ENCODE results near the gene MLEC. TPM values are rescaled to one million over a fixed set of nuclear protein-coding genes. Genes with fewer than 3 reads are reported as not detected.

MLEC gene
- total RNA-seq, 1 donor from 2014 or later = 50.8 TPM

DNA sequence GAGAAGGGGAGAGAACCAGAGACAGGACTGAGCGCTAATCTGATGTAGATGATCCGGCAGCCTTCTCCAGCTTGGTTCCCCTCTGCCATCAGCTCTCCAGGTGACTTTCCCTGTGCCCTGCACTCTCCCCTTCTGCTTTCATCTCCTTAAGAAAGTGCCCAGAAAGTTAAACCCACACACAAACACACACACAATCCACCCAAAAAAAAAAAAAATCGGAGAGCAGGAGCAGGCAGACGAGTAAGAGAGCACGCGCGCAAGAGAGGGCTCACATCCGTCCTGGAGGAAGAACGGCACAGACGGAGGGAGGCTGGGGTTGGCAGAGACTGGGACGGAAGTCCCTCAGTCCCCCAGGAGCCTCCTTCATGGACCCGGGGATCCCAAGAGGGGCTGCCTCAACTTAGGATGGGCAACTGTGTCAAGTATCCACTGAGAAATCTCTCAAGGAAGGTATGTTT lies 36.7 kb upstream of the MLEC start:
- H3K27me3 Mint-ChIP-seq (ENCODE audit: unreplicated experiment) = peaks cover 11% of the 10 kb centered on the region
- H3K4me1 Mint-ChIP-seq (ENCODE audit: low read depth, unreplicated experiment) = peaks cover 12% of the 10 kb centered on the region
- H3K4me3 Mint-ChIP-seq (ENCODE audit: unreplicated experiment) = peak overlapping the region; percentile 65
- no peak for DNase-seq
- TF ChIP-seq, protein P1, sequence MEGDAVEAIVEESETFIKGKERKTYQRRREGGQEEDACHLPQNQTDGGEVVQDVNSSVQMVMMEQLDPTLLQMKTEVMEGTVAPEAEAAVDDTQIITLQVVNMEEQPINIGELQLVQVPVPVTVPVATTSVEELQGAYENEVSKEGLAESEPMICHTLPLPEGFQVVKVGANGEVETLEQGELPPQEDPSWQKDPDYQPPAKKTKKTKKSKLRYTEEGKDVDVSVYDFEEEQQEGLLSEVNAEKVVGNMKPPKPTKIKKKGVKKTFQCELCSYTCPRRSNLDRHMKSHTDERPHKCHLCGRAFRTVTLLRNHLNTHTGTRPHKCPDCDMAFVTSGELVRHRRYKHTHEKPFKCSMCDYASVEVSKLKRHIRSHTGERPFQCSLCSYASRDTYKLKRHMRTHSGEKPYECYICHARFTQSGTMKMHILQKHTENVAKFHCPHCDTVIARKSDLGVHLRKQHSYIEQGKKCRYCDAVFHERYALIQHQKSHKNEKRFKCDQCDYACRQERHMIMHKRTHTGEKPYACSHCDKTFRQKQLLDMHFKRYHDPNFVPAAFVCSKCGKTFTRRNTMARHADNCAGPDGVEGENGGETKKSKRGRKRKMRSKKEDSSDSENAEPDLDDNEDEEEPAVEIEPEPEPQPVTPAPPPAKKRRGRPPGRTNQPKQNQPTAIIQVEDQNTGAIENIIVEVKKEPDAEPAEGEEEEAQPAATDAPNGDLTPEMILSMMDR (IDR thresholded peaks at IDR 0.05; ENCODE audit: partially characterized antibody, unreplicated experiment) = no peak
- no peaks in the 10 kb centered on the region for H3K36me3 Mint-ChIP-seq (ENCODE audit: unreplicated experiment)
- H3K9me3 Mint-ChIP-seq (ENCODE audit: unreplicated experiment) = peaks cover 6% of the 10 kb centered on the region
- peak overlapping the region; percentile 35 for H3K27ac Mint-ChIP-seq (ENCODE audit: unreplicated experiment)

DNA sequence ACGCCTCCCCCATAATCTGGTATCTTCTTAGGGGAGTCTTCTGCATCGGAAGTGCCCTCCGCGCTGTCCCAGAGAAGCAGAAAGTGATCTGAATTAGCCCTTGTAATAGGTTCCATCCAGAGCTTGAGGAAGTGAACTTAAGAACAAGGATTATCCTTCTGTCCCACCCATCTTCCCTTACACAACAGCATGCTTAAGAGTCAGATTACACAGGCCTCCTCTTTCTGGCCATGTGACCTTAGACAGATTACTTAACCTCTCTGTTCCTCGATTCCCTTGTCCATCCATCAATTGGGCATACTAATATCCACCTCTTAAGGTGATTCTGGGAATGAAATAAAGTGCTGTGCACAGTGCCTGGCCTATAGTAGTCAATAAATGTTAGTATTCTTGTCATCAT lies 35.1 kb upstream of the MLEC start:
- DNase-seq = no peak
- peaks cover 11% of the 10 kb centered on the region for H3K4me1 Mint-ChIP-seq (ENCODE audit: low read depth, unreplicated experiment)
- no peaks in the 10 kb centered on the region for H3K36me3 Mint-ChIP-seq (ENCODE audit: unreplicated experiment)
- H3K27ac Mint-ChIP-seq (ENCODE audit: unreplicated experiment) = no peak overlapping the region
- no peak overlapping the region for H3K4me3 Mint-ChIP-seq (ENCODE audit: unreplicated experiment)
- TF ChIP-seq, protein P1 (IDR thresholded peaks at IDR 0.05; ENCODE audit: partially characterized antibody, unreplicated experiment) = no peak
- peaks cover 11% of the 10 kb centered on the region for H3K27me3 Mint-ChIP-seq (ENCODE audit: unreplicated experiment)
- peaks cover 6% of the 10 kb centered on the region for H3K9me3 Mint-ChIP-seq (ENCODE audit: unreplicated experiment)

DNA sequence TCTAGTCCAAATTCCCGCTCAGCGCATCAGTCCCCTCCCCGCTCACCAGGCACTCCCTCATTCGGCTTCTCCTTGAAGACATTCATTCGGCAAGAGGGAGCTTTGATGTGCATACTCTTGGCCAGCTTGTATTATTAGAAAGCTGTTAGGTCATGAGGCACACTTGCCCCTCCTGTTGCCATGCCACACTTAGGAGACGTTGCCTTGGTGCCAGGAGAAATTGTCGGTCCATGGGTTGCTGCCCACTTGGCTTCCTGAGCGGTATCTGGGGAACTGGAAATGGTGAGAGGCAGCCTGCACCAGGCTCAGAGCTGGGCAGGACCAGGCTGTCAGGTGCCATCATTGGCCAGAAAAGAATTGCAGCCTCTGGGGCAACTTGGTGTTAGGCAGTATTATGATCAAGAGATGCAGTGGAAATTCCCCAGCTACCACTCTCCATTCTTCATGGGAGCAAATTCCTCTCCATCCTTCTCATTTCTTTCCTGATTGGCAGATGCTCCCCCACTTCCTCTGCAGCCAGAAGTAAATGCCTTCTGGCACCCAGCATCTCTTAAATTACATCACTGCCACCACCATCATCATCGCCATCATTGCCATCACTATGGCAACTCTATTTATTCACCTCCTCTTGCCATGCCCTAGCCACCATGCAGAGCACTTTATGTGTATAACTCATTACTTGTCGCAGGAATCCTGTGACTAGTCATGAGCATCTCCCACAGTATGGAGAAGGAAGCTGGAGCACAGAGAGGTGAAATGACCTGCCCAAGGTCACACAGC lies 34.1 kb upstream of the MLEC start:
- Mint-ChIP-seq H3K27ac (ENCODE audit: unreplicated experiment) (no peak overlapping the region), H3K36me3 (ENCODE audit: unreplicated experiment) (no peaks in the 10 kb centered on the region), H3K27me3 (ENCODE audit: unreplicated experiment) (peaks cover 7% of the 10 kb centered on the region), H3K4me1 (ENCODE audit: low read depth, unreplicated experiment) (peaks cover 8% of the 10 kb centered on the region), H3K9me3 (ENCODE audit: unreplicated experiment) (peaks cover 6% of the 10 kb centered on the region), H3K4me3 (ENCODE audit: unreplicated experiment) (no peak overlapping the region)
- TF ChIP-seq, protein P1 (IDR thresholded peaks at IDR 0.05; ENCODE audit: partially characterized antibody, unreplicated experiment) = no peak
- DNase-seq = no peak

DNA sequence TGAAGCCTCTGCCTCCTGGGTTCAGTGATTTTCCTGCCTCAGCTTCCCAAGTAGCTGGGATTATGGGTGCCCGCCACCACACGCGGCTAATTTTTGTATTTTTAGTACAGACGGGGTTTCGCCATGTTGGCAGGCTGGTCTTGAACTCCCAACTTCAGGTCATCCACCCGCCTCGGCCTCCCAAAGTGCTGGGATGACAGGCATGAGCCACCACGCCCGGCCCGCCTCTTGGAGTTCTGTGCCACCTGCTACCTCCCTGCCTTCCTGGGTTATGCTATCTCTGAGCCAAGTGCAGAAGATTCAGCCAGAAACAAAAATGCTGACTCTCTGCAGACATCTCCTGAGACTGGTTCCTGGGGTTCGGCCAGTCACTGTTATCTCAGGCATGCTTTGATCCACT lies 33.3 kb upstream of the MLEC start:
- Mint-ChIP-seq H3K36me3 (ENCODE audit: unreplicated experiment) (no peaks in the 10 kb centered on the region), H3K27me3 (ENCODE audit: unreplicated experiment) (peaks cover 7% of the 10 kb centered on the region), H3K9me3 (ENCODE audit: unreplicated experiment) (peaks cover 8% of the 10 kb centered on the region), H3K27ac (ENCODE audit: unreplicated experiment) (no peak overlapping the region), H3K4me1 (ENCODE audit: low read depth, unreplicated experiment) (peaks cover 8% of the 10 kb centered on the region), H3K4me3 (ENCODE audit: unreplicated experiment) (no peak overlapping the region)
- TF ChIP-seq, protein P1 (IDR thresholded peaks at IDR 0.05; ENCODE audit: partially characterized antibody, unreplicated experiment) = no peak
- no peak for DNase-seq

DNA sequence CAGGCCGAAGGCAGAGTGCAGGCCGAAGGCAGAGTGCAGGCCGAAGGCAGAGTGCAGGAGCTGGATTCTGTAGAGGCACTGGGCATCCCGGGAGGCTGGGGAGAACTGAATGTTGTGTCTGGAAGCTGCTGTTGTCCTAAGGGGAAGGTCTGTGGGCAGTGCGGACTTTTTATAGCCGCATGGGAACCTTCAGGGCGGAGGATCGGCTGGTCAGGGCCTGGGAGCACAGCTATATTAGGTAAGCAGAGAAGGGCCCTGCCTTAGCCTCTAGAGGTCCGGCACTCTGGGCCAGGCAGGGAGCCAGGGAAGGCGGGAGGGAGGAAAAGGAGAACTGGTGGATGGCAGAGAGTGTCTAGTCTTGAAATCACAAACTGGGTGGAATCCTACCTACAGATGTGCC lies 32.3 kb upstream of the MLEC start:
- Mint-ChIP-seq H3K9me3 (ENCODE audit: unreplicated experiment) (peaks cover 8% of the 10 kb centered on the region), H3K27me3 (ENCODE audit: unreplicated experiment) (peaks cover 7% of the 10 kb centered on the region), H3K4me3 (ENCODE audit: unreplicated experiment) (no peak overlapping the region), H3K27ac (ENCODE audit: unreplicated experiment) (no peak overlapping the region), H3K36me3 (ENCODE audit: unreplicated experiment) (no peaks in the 10 kb centered on the region), H3K4me1 (ENCODE audit: low read depth, unreplicated experiment) (peaks cover 5% of the 10 kb centered on the region)
- TF ChIP-seq, protein P1 (IDR thresholded peaks at IDR 0.05; ENCODE audit: partially characterized antibody, unreplicated experiment) = no peak
- DNase-seq = no peak

All from glutamatergic neuron (in vitro differentiated cells).